IPS-15b (cell line): ENCODE measurements around the gene KSR2.
"Not testable (repeated sequence)": the region's sequence is repeated elsewhere in the genome, so short reads cannot be mapped to it uniquely, and the experiment has no call there.

ENCODE experiments used
- H3K27me3 ChIP-seq: one replicate; pipeline ENCODE4 v1.6.1; 2013; ENCODE audit warnings: low read length; ENCODE audit not compliant: control insufficient read depth, insufficient read depth
- H3K36me3 ChIP-seq: one replicate; pipeline ENCODE4 v1.6.1; 2013; ENCODE audit warnings: low read length; ENCODE audit not compliant: control insufficient read depth, insufficient read depth
- H3K4me1 ChIP-seq: one replicate; pipeline ENCODE4 v1.6.1; 2013; ENCODE audit warnings: mild to moderate bottlenecking, low read length; ENCODE audit not compliant: control insufficient read depth, insufficient read depth
- H3K4me3 ChIP-seq: one replicate; pipeline ENCODE4 v1.5.1; 2013; ENCODE audit warnings: low read depth, low read length
- H3K9ac ChIP-seq: one replicate; pipeline ENCODE4 v1.6.1; 2013; ENCODE audit warnings: low read depth, mild to moderate bottlenecking, low read length
- H3K9me3 ChIP-seq: one replicate; pipeline ENCODE4 v1.6.1; 2013; ENCODE audit warnings: mild to moderate bottlenecking, low read length; ENCODE audit not compliant: control insufficient read depth, insufficient read depth

The KSR2 gene

DNA sequence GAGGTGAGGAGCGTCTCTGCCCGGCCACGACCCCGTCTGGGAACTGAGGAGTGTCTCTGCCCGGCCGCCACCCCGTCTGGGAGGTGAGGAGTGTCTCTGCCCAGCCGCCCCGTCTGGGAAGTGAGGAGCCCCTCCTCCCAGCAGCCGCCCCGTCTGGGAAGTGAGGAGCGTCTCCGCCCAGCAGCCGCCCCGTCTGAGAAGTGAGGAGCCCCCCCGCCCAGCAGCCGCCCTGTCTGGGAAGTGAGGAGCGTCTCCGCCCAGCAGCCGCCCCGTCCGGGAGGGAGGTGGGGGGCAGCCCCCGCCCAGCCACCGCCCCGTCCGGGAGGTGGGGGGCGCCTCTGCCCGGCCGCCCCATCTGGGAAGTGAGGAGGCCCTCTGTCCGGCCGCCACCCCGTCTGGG lies 237.7 kb downstream of the KSR2 start:
- not testable (repeated sequence) for H3K9ac ChIP-seq, H3K9me3 ChIP-seq, H3K4me3 ChIP-seq, H3K27me3 ChIP-seq, H3K4me1 ChIP-seq, H3K36me3 ChIP-seq

- no peaks in the 10 kb centered on the region for H3K27me3 ChIP-seq
- no peak overlapping the region for H3K4me3 ChIP-seq
- H3K4me1 ChIP-seq: no peaks in the 10 kb centered on the region
- no peaks in the 10 kb centered on the region for H3K9me3 ChIP-seq
- H3K36me3 ChIP-seq: no peaks in the 10 kb centered on the region
- H3K9ac ChIP-seq: no peak overlapping the region
Measured at GRCh38 chr12:117727301-117727700, 241.5 kb downstream of the KSR2 start.

GRCh38 chr12:117724543-117724942 lies 244.2 kb downstream of the KSR2 start:
- no peaks in the 10 kb centered on the region for H3K9me3 ChIP-seq
- H3K36me3 ChIP-seq: no peaks in the 10 kb centered on the region
- no peak overlapping the region for H3K4me3 ChIP-seq
- no peaks in the 10 kb centered on the region for H3K4me1 ChIP-seq
- no peak overlapping the region for H3K9ac ChIP-seq
- no peaks in the 10 kb centered on the region for H3K27me3 ChIP-seq

GRCh38 chr12:117718559-117718958 lies 250.2 kb downstream of the KSR2 start:
- no peaks in the 10 kb centered on the region for H3K4me1 ChIP-seq
- no peaks in the 10 kb centered on the region for H3K9me3 ChIP-seq
- no peak overlapping the region for H3K4me3 ChIP-seq
- no peak overlapping the region for H3K9ac ChIP-seq
- no peaks in the 10 kb centered on the region for H3K36me3 ChIP-seq
- no peaks in the 10 kb centered on the region for H3K27me3 ChIP-seq

GRCh38 chr12:117718141-117718540 lies 250.6 kb downstream of the KSR2 start:
- no peak overlapping the region for H3K9ac ChIP-seq
- H3K4me1 ChIP-seq: no peaks in the 10 kb centered on the region
- no peaks in the 10 kb centered on the region for H3K36me3 ChIP-seq
- no peaks in the 10 kb centered on the region for H3K27me3 ChIP-seq
- no peaks in the 10 kb centered on the region for H3K9me3 ChIP-seq
- no peak overlapping the region for H3K4me3 ChIP-seq

- Histone ChIP-seq H3K36me3 (no peaks in the 10 kb centered on the region), H3K4me1 (no peaks in the 10 kb centered on the region), H3K9me3 (no peaks in the 10 kb centered on the region), H3K9ac (no peak overlapping the region), H3K4me3 (no peak overlapping the region), H3K27me3 (no peaks in the 10 kb centered on the region)
Measured at GRCh38 chr12:117714203-117714602, 254.6 kb downstream of the KSR2 start.

DNA sequence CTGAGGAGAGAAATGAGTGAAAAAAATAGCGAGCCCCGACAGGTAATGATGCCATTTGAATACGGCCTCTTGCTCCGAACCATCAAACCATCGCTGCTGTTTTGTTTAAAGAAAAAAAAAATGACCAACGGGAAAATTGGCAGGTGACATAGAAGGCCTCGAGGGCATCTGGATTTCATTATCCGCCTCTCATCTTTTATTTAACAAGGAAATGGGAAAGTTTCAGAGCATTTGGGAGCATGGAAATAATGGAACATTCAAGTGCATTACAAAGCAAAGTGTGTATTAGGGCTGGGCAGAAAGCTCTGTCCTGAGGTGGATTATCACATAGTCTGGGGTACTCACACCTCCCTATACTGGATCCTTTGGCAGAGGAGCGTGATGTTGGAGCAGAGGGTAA lies 258.7 kb downstream of the KSR2 start:
- Histone ChIP-seq H3K9me3 (no peaks in the 10 kb centered on the region), H3K4me1 (no peaks in the 10 kb centered on the region), H3K9ac (no peak overlapping the region), H3K27me3 (no peaks in the 10 kb centered on the region), H3K4me3 (no peak overlapping the region), H3K36me3 (no peaks in the 10 kb centered on the region)

DNA sequence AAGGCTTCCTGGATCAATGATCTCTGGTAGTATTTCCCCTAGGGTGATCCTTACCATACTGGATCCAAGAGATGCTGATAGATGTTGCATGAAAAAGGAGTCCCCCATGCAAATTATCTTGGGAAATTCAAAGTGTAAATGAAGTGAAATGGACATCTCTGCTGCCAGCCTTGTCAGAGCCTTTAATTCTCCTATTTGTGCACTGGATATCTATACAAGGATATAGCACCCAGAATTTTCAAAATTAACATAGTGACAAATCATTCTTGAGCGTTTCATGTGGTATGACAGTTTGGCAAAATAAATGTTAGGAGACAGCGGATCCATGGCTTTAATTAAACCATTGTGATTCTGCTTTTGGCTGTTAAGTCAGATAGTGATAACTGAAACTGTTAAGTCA lies 260.9 kb downstream of the KSR2 start:
- no peaks in the 10 kb centered on the region for H3K36me3 ChIP-seq
- H3K4me3 ChIP-seq: no peak overlapping the region
- no peak overlapping the region for H3K9ac ChIP-seq
- H3K9me3 ChIP-seq: no peaks in the 10 kb centered on the region
- no peaks in the 10 kb centered on the region for H3K27me3 ChIP-seq
- H3K4me1 ChIP-seq: peaks cover 7% of the 10 kb centered on the region

DNA sequence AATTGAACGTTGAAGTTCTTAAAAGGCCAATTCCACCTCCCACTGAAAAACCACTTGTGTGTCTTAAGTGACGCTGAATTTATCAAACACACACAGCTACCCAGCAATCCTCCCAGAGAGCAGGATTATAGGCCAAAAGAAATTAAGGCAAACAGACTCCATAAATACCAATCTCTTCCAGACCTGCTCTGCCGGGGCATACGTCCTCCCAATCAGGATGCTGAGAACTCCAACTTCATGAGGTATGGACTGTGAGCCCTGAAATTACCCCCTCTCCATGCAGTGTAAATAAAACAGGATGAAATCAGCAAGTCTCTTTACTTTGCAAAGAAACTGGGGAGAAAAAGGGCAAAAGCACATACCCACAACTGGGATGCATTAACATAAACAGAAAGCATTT lies 265.2 kb downstream of the KSR2 start:
- Histone ChIP-seq H3K9me3 (no peaks in the 10 kb centered on the region), H3K27me3 (no peaks in the 10 kb centered on the region), H3K4me3 (no peak overlapping the region), H3K4me1 (peaks cover 7% of the 10 kb centered on the region), H3K36me3 (no peaks in the 10 kb centered on the region), H3K9ac (no peak overlapping the region)

DNA sequence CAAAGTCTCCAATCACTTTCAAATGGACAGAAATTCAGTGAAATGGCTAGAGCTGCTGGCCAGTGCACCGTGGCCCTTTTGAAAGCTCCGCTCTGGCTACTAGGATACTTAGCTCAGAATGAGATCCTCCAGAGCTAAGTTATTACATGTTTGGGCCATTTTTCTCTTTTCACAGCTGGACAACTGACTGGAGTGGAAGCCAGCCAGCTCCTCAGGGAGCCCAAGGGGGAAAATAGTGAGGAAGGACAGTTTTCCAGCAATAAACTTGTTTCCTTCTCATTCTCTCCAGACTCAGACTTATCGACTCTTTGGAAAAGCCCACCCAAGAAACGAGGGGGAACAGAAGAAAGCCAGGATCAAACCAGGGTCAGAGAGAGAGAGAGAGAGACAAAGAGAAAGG lies 266.0 kb downstream of the KSR2 start:
- no peak overlapping the region for H3K4me3 ChIP-seq

GRCh38 chr12:117699575-117699974 lies 269.2 kb downstream of the KSR2 start:
- H3K4me1 ChIP-seq: peaks cover 7% of the 10 kb centered on the region
- no peaks in the 10 kb centered on the region for H3K27me3 ChIP-seq
- H3K4me3 ChIP-seq: no peak overlapping the region
- H3K9ac ChIP-seq: no peak overlapping the region
- no peaks in the 10 kb centered on the region for H3K36me3 ChIP-seq
- H3K9me3 ChIP-seq: no peaks in the 10 kb centered on the region

More for the DNA sequence above, 266.0 kb downstream of the KSR2 start:
- H3K27me3 ChIP-seq: no peaks in the 10 kb centered on the region
- peaks cover 7% of the 10 kb centered on the region for H3K4me1 ChIP-seq
- no peak overlapping the region for H3K9ac ChIP-seq
- no peaks in the 10 kb centered on the region for H3K36me3 ChIP-seq
- no peaks in the 10 kb centered on the region for H3K9me3 ChIP-seq

GRCh38 chr12:117699118-117699517 lies 269.7 kb downstream of the KSR2 start:
- Histone ChIP-seq H3K36me3 (no peaks in the 10 kb centered on the region), H3K4me1 (peaks cover 6% of the 10 kb centered on the region), H3K27me3 (no peaks in the 10 kb centered on the region)

GRCh38 chr12:117695956-117696355 lies 272.8 kb downstream of the KSR2 start:
- Histone ChIP-seq H3K36me3 (no peaks in the 10 kb centered on the region), H3K4me1 (no peaks in the 10 kb centered on the region), H3K4me3 (no peak overlapping the region), H3K27me3 (no peaks in the 10 kb centered on the region), H3K9me3 (no peaks in the 10 kb centered on the region), H3K9ac (no peak overlapping the region)

More at GRCh38 chr12:117699118-117699517, 269.7 kb downstream of the KSR2 start:
- no peak overlapping the region for H3K4me3 ChIP-seq
- no peak overlapping the region for H3K9ac ChIP-seq
- H3K9me3 ChIP-seq: no peaks in the 10 kb centered on the region
